ENCODE data around the gene IQCM. TPM values are rescaled to one million over a fixed set of nuclear protein-coding genes. Genes with fewer than 3 reads are reported as not detected.

The IQCM gene
- total and polyA plus RNA-seq, 3 donors from 2014 or later, result 6.5 to 10.7 (median 7.4) TPM

DNA sequence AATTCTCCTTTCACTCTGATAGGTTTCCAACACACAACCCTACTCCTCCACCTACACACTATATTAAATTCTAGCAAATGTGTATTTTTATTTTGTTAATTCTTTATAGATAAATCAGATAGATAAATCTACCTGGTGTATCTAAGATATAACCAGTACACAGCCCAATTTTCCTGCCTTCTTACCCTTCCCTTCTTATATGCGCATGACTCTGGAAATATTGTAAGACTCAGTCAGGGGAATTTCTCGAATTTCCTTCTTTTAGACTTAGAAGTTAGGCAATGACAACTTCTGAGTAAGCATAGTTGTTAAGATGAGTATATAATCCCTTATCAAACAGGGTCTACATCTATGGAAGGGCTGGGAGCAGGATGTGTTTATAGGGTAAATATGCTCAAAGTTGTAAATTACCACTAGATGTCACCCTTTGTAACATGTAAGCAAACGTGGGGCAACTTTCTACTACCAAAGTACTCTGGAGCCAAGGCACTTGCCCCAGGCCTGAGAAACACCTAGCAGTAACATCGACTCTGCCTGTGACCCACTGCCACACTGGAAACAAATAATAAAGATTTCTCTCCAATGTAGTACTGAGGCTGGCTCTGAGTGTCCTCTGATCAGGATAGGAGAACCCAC is 444.7 kb downstream of the IQCM start:
- TF ChIP-seq, protein P1, sequence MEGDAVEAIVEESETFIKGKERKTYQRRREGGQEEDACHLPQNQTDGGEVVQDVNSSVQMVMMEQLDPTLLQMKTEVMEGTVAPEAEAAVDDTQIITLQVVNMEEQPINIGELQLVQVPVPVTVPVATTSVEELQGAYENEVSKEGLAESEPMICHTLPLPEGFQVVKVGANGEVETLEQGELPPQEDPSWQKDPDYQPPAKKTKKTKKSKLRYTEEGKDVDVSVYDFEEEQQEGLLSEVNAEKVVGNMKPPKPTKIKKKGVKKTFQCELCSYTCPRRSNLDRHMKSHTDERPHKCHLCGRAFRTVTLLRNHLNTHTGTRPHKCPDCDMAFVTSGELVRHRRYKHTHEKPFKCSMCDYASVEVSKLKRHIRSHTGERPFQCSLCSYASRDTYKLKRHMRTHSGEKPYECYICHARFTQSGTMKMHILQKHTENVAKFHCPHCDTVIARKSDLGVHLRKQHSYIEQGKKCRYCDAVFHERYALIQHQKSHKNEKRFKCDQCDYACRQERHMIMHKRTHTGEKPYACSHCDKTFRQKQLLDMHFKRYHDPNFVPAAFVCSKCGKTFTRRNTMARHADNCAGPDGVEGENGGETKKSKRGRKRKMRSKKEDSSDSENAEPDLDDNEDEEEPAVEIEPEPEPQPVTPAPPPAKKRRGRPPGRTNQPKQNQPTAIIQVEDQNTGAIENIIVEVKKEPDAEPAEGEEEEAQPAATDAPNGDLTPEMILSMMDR (IDR thresholded peaks at IDR 0.05), result peak in 1 of 3 experiments; percentile 25
- TF ChIP-seq POLR2A (IDR thresholded peaks at IDR 0.05), result no peak
- DNase-seq, result peak; percentile 24
- Histone ChIP-seq H3K9me3 (no peaks in the 10 kb centered on the region), H3K27me3 (no peaks in the 10 kb centered on the region), H3K27ac (no peak overlapping the region), H3K4me1 (no peaks in the 10 kb centered on the region), H3K4me3 (no peak overlapping the region), H3K36me3 (ENCODE audit: low read depth, missing control alignments) (no peaks in the 10 kb centered on the region)
- intact Hi-C loops (cut with DNase I; ENCODE audit: low total_unique reads), result no loop called here
- 55 to 64% methylated on average over 4 of the region's 4 CpGs for WGBS, 2 donors

DNA sequence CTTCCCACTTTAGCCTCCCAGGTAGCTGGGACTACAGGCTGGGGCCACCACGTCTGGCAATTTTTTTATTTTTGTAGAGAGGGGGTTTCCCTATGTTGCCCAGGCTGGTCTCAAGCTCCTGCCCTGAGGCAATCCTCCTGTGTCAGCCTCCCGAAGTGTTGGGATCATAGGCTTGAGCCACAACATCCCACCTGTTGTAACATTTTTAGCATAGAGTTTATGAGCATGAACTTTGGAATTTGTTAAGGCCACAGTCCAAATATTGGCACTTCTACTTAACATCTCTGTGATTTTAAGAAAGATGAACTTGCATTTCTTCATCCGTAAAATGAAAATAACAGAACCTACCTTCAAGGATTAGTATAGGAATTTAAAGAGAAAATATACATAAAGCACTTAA is 445.6 kb downstream of the IQCM start:
- DNase-seq, result no peak
- WGBS, 2 donors, result 83 to 88% methylated on average over 3 of the region's 3 CpGs
- no peak overlapping the region for H3K4me3 ChIP-seq
- no peak overlapping the region for H3K27ac ChIP-seq
- H3K27me3 ChIP-seq, result no peaks in the 10 kb centered on the region
- no peaks in the 10 kb centered on the region for H3K4me1 ChIP-seq
- no peaks in the 10 kb centered on the region for H3K9me3 ChIP-seq
- intact Hi-C loops (cut with DNase I; ENCODE audit: low total_unique reads), result no loop called here
- TF ChIP-seq, protein P1 (IDR thresholded peaks at IDR 0.05), result no peak
- TF ChIP-seq POLR2A (IDR thresholded peaks at IDR 0.05), result no peak
- no peaks in the 10 kb centered on the region for H3K36me3 ChIP-seq (ENCODE audit: low read depth, missing control alignments)

DNA sequence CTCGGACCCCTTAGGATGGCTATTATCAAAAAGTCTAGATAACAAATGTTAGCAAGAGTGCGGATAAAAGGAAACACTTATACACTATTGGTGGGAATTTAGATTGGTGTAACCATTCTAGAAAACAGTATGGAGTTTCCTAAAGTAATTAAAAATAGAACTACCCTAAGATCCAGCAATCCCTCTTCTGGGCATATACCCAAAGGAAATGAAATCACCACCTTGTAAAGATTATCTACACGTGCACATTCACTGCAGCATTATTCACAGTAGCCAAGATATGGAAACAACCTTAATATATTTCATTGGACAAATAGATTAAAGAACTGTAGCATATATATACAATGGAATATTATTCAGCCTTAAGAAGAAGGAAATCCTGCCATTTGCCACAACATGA is 462.4 kb downstream of the IQCM start:
- H3K9me3 ChIP-seq, result no peaks in the 10 kb centered on the region
- H3K4me3 ChIP-seq, result no peak overlapping the region
- DNase-seq, result no peak
- no peaks in the 10 kb centered on the region for H3K27me3 ChIP-seq
- WGBS, 2 donors, result 67 to 69% methylated on average over 3 of the region's 3 CpGs
- no peak overlapping the region for H3K27ac ChIP-seq
- H3K4me1 ChIP-seq, result no peaks in the 10 kb centered on the region
- intact Hi-C loops (cut with DNase I; ENCODE audit: low total_unique reads), result no loop called here
- no peaks in the 10 kb centered on the region for H3K36me3 ChIP-seq (ENCODE audit: low read depth, missing control alignments)
- TF ChIP-seq, protein P1 (IDR thresholded peaks at IDR 0.05), result no peak
- no peak for TF ChIP-seq POLR2A (IDR thresholded peaks at IDR 0.05)

DNA sequence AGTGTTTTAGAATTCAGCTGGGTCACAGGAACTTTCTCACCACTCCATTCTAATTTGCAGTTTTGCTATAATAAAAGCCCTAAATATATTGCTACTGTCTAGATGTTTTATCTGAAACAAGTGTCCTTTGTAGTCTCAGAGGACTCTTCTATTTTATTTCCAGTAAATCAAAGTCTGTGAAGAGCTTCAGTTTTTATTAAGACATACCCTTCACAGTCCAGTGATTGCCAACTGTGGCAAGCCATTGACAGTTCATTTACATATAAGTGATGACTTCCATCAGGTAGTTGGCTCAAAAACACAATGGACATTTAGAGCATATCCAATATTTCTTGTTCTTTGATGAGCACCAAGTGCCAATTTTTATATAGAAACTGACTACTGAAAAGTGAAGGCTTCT is 466.1 kb downstream of the IQCM start:
- TF ChIP-seq, protein P1 (IDR thresholded peaks at IDR 0.05), result no peak
- no peaks in the 10 kb centered on the region for H3K4me1 ChIP-seq
- H3K27me3 ChIP-seq, result no peaks in the 10 kb centered on the region
- H3K36me3 ChIP-seq (ENCODE audit: low read depth, missing control alignments), result no peaks in the 10 kb centered on the region
- H3K27ac ChIP-seq, result no peak overlapping the region
- no peak for DNase-seq
- intact Hi-C loops (cut with DNase I; ENCODE audit: low total_unique reads), result no loop called here
- H3K4me3 ChIP-seq, result no peak overlapping the region
- H3K9me3 ChIP-seq, result no peaks in the 10 kb centered on the region

DNA sequence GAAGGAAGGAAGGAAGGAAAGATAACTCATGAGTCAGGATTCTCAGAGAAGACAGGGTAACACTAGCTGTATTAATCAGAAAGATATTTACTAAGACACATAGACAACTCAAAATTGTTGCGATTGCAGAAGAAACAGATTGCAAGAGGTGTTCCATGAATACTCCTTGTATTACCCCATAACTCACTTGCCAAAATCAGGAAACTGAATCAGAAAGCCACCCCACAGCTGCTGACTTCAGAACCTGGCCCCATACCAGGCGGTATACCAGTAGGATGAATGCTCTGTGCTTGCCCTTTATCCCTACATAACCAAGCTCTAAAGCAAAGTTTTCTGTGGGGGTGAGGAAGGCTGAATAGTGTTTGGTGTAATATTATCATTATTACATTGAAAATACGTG is 468.5 kb downstream of the IQCM start:
- Histone ChIP-seq H3K4me1 (no peaks in the 10 kb centered on the region), H3K4me3 (no peak overlapping the region), H3K27me3 (no peaks in the 10 kb centered on the region), H3K9me3 (no peaks in the 10 kb centered on the region), H3K36me3 (ENCODE audit: low read depth, missing control alignments) (no peaks in the 10 kb centered on the region), H3K27ac (no peak overlapping the region)
- TF ChIP-seq POLR2A (IDR thresholded peaks at IDR 0.05), result no peak
- TF ChIP-seq, protein P1 (IDR thresholded peaks at IDR 0.05), result no peak
- intact Hi-C loops (cut with DNase I; ENCODE audit: low total_unique reads), result no loop called here
- 79 to 88% methylated on average over 3 of the region's 3 CpGs for WGBS, 2 donors
- DNase-seq, result no peak
